ENCODE data around the gene TMEM60. TPM values are rescaled to one million over a fixed set of nuclear protein-coding genes. Genes with fewer than 3 reads are reported as not detected.
A peak's percentile ranks its signal among the peaks of the same experiment; 100 is the strongest.

TMEM60 gene
- total and polyA plus RNA-seq, 10 of the 15 experiments (the other 5 are each of a cell fraction or from before 2014, with no cell fraction given) = 13.2 to 94.2 (median 30.2) TPM

DNA sequence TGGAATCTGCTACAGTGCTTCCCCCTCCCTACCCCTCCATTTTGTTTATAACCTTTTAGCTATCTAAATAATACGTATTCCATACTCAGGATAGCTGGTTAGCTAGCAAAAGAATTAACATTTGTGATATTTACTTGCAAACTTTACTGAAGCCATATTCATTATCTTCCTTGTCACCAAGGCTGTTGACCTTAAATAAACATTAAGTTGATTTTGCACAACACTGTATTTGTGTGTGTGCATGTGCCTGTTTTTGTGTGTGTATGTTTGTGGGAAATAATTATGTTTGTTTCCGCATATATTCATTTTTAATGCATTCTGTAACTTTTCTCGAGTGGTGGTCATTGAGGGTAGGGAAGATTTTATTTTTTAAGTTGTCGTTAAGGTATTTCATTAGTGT, 15.9 kb downstream of the TMEM60 start:
- ATAC-seq = no peak
- Histone ChIP-seq H3K9me3 (replicated peaks; ENCODE audit: control insufficient read depth, insufficient read depth, low read length) (peaks cover 9% of the 10 kb centered on the region), H2AFZ (ENCODE audit: control insufficient read depth, low read depth, low read length) (no peak overlapping the region), H3K4me2 (ENCODE audit: control insufficient read depth, insufficient read depth) (no peak overlapping the region), H4K20me1 (ENCODE audit: control insufficient read depth, insufficient read depth) (no peaks in the 10 kb centered on the region), H3K4me3 (no peak overlapping the region), H3K79me2 (ENCODE audit: control insufficient read depth, insufficient read depth, low read length) (no peaks in the 10 kb centered on the region), H3K36me3 (ENCODE audit: control insufficient read depth in 2 of 2, insufficient read depth in 2 of 2, low read length in 1 of 2) (peaks cover 0 to 22% of the 10 kb centered on the region in 2 experiments; a peak in 3 of 4 replicates), H3K4me1 (ENCODE audit: control insufficient read depth, insufficient read depth, low read length) (no peaks in the 10 kb centered on the region), H3K27ac (ENCODE audit: control insufficient read depth, insufficient read depth) (no peak overlapping the region), H3K9ac (ENCODE audit: control insufficient read depth, insufficient read depth, low read length) (no peak overlapping the region), H3K27me3 (replicated peaks in 1 of 2; ENCODE audit: control insufficient read depth in 2 of 2, insufficient read depth in 2 of 2, low read length in 1 of 2) (no peaks in the 10 kb centered on the region)
- SMC1A ChIA-PET (ENCODE audit: uncharacterized antibody, unreplicated experiment) = interaction anchor here (1.7 kb wide), 1 partner anchor 25 kb away, joined by 4 read pairs; no protein-coding TSS in a partner anchor
- 97% methylated on average over 4 of the region's 4 CpGs for WGBS (ENCODE audit: insufficient coverage, insufficient replicate concordance, low lambda C conversion rate, missing lambda C conversion rate)
- CTCF ChIA-PET = interaction anchor here (1.7 kb wide), 1 partner anchor 10 kb away, joined by 5 read pairs; no protein-coding TSS in a partner anchor
- no peak for FAIRE-seq
- POLR2A ChIA-PET = no interaction called here
- in situ Hi-C loops (cut with MboI) = no loop called here
- no peak for DNase-seq (ENCODE audit: low read depth, low spot score)
- intact Hi-C loops (cut with micrococcal nuclease; ENCODE audit: unreplicated experiment) = no loop called here
- RAD21 ChIA-PET (ENCODE audit: unreplicated experiment) = no interaction called here
- BruUV-seq (replicated peaks) = no TSS peak
- no peak for TF ChIP-seq BRCA1 (IDR thresholded peaks at IDR 0.05; ENCODE audit: low read depth, low read length)
- no peak for TF ChIP-seq TARDBP (IDR thresholded peaks at IDR 0.05; ENCODE audit: borderline replicate concordance)
- no peak for TF ChIP-seq RUNX3 (IDR thresholded peaks at IDR 0.05; ENCODE audit: low read length)

DNA sequence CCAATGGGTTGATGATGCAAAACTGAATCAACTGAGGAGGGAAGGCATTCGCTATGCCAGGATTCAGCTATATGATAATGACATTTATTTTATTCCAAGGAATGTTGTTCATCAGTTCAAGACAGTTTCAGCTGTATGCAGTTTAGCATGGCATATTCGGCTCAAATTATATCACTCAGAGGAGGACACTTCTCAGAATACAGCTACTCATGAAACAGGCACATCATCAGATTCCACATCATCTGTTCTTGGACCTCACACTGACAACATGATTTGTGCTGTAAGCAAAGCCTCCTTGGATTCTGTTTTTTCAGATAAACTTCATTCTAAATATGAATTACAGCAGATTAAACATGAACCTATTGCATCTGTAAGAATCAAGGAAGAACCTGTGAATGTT, 19.7 kb downstream of the TMEM60 start:
- H3K27me3 ChIP-seq (replicated peaks in 1 of 2; ENCODE audit: control insufficient read depth in 2 of 2, insufficient read depth in 2 of 2, low read length in 1 of 2) = no peaks in the 10 kb centered on the region
- WGBS (ENCODE audit: insufficient coverage, insufficient replicate concordance, low lambda C conversion rate, missing lambda C conversion rate) = 98% methylated on average over 2 of the region's 2 CpGs
- no peak overlapping the region for H3K4me2 ChIP-seq (ENCODE audit: control insufficient read depth, insufficient read depth)
- no peak for ATAC-seq
- in situ Hi-C loops (cut with MboI) (no loop called here), intact Hi-C loops (cut with micrococcal nuclease; ENCODE audit: unreplicated experiment) (no loop called here)
- SMC1A ChIA-PET (ENCODE audit: uncharacterized antibody, unreplicated experiment) = interaction anchor here (2.0 kb wide), 1 partner anchor 127 kb away, joined by 8 read pairs; no protein-coding TSS in a partner anchor
- no peak overlapping the region for H3K9ac ChIP-seq (ENCODE audit: control insufficient read depth, insufficient read depth, low read length)
- H3K4me3 ChIP-seq = no peak overlapping the region
- H3K9me3 ChIP-seq (replicated peaks; ENCODE audit: control insufficient read depth, insufficient read depth, low read length) = no peaks in the 10 kb centered on the region
- RAD21 ChIA-PET (ENCODE audit: unreplicated experiment) = no interaction called here
- no peak for DNase-seq (ENCODE audit: low read depth, low spot score)
- no peak overlapping the region for H2AFZ ChIP-seq (ENCODE audit: control insufficient read depth, low read depth, low read length)
- no peak for FAIRE-seq
- no peaks in the 10 kb centered on the region for H3K79me2 ChIP-seq (ENCODE audit: control insufficient read depth, insufficient read depth, low read length)
- CTCF ChIA-PET = interaction anchor here (1.1 to 1.2 kb wide), 3 partner anchors 9 to 262 kb away, joined by 3 to 5 read pairs (median 4); partner anchors contain the start of genes PHTF2 and TMEM60
- peaks cover 0 to 24% of the 10 kb centered on the region in 2 experiments; a peak in 3 of 4 replicates for H3K36me3 ChIP-seq (ENCODE audit: control insufficient read depth in 2 of 2, insufficient read depth in 2 of 2, low read length in 1 of 2)
- no peaks in the 10 kb centered on the region for H4K20me1 ChIP-seq (ENCODE audit: control insufficient read depth, insufficient read depth)
- BruUV-seq (replicated peaks) = TSS peak; percentile 30
- H3K27ac ChIP-seq (ENCODE audit: control insufficient read depth, insufficient read depth) = no peak overlapping the region
- H3K4me1 ChIP-seq (ENCODE audit: control insufficient read depth, insufficient read depth, low read length) = no peaks in the 10 kb centered on the region
- TF ChIP-seq PAX5 (IDR thresholded peaks at IDR 0.05; ENCODE audit: borderline replicate concordance, low read depth, low read length) = no peak
- no peak for TF ChIP-seq BACH1 (IDR thresholded peaks at IDR 0.05; ENCODE audit: borderline replicate concordance)
- TF ChIP-seq CREM (IDR thresholded peaks at IDR 0.05; ENCODE audit: low read depth) = no peak
- no peak for TF ChIP-seq STAT3 (IDR thresholded peaks at IDR 0.05; ENCODE audit: low read depth, low read length)
- no peak for TF ChIP-seq SIX5 (IDR thresholded peaks at IDR 0.05; ENCODE audit: low read depth, low read length, severe bottlenecking)
- TF ChIP-seq SP1 (IDR thresholded peaks at IDR 0.05; ENCODE audit: low read depth, low read length) = no peak
- TF ChIP-seq CREB1 (IDR thresholded peaks at IDR 0.05; ENCODE audit: low read depth) = no peak
- TF ChIP-seq MEF2B (IDR thresholded peaks at IDR 0.05; ENCODE audit: partially characterized antibody, poor library complexity, severe bottlenecking) = no peak
- TF ChIP-seq EP300 (IDR thresholded peaks at IDR 0.05; ENCODE audit: borderline replicate concordance in 1 of 2, control insufficient read depth in 1 of 2, low read depth in 2 of 2, low read length in 2 of 2) = no peak
- TF ChIP-seq ATF7 (IDR thresholded peaks at IDR 0.05; ENCODE audit: low read depth) = no peak
- TF ChIP-seq, protein P1, sequence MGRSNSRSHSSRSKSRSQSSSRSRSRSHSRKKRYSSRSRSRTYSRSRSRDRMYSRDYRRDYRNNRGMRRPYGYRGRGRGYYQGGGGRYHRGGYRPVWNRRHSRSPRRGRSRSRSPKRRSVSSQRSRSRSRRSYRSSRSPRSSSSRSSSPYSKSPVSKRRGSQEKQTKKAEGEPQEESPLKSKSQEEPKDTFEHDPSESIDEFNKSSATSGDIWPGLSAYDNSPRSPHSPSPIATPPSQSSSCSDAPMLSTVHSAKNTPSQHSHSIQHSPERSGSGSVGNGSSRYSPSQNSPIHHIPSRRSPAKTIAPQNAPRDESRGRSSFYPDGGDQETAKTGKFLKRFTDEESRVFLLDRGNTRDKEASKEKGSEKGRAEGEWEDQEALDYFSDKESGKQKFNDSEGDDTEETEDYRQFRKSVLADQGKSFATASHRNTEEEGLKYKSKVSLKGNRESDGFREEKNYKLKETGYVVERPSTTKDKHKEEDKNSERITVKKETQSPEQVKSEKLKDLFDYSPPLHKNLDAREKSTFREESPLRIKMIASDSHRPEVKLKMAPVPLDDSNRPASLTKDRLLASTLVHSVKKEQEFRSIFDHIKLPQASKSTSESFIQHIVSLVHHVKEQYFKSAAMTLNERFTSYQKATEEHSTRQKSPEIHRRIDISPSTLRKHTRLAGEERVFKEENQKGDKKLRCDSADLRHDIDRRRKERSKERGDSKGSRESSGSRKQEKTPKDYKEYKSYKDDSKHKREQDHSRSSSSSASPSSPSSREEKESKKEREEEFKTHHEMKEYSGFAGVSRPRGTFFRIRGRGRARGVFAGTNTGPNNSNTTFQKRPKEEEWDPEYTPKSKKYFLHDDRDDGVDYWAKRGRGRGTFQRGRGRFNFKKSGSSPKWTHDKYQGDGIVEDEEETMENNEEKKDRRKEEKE (IDR thresholded peaks at IDR 0.05) = no peak
- TF ChIP-seq IRF4 (IDR thresholded peaks at IDR 0.05; ENCODE audit: low read depth, low read length) = no peak
- no peak for TF ChIP-seq ZNF384 (IDR thresholded peaks at IDR 0.05; ENCODE audit: borderline replicate concordance, low read depth, low read length)
- TF ChIP-seq, protein P2, sequence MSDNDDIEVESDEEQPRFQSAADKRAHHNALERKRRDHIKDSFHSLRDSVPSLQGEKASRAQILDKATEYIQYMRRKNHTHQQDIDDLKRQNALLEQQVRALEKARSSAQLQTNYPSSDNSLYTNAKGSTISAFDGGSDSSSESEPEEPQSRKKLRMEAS (IDR thresholded peaks at IDR 0.05; ENCODE audit: low read depth, low read length) = no peak
- POLR2A ChIA-PET = no interaction called here
